MCF 10A (cell line): ENCODE data around the gene ZFP36. TPM values are rescaled to one million over a fixed set of nuclear protein-coding genes. Genes with fewer than 3 reads are reported as not detected.
A peak's percentile ranks its signal among the peaks of the same experiment; 100 is the strongest.

ENCODE experiments used
- BruUV-seq: library from RNA; stranded (reverse); fragments of 400-500 nt; replicated peaks from 2 replicates; lab custom pipeline; 2021; lab: Mats Ljungman, UMichigan
- CTCF ChIA-PET: fragments of 300-600 bp; sonication (Branson Sonifier 250); formaldehyde crosslinking; extraction: SDS; loops from one replicate; lab custom pipeline; 2021; ENCODE audit warnings: antibody characterized with exemption, inconsistent platforms; lab: Yijun Ruan, JAX
- POLR2A ChIA-PET: fragments of 300-600, 350-650 bp; sonication (Branson Sonifier 250); formaldehyde crosslinking; extraction: SDS; loops from one replicate; lab custom pipeline; 2020; ENCODE audit warnings: antibody characterized with exemption, inconsistent platforms; lab: Yijun Ruan, JAX
- DNase-seq: peaks from one replicate; pipeline ENCODE4 v3.0.0-alpha.2; 2018; ENCODE audit not compliant: unreplicated experiment
- H3K27ac Mint-ChIP-seq: one replicate; pipeline ENCODE4 v1.8.0; 2022; ENCODE audit warnings: mild to moderate bottlenecking, low read depth, mixed read lengths; ENCODE audit not compliant: unreplicated experiment
- H3K27me3 Mint-ChIP-seq: one replicate; pipeline ENCODE4 v1.8.0; 2022; ENCODE audit warnings: mixed read lengths; ENCODE audit not compliant: insufficient read depth, unreplicated experiment
- H3K36me3 Mint-ChIP-seq: one replicate; pipeline ENCODE4 v1.8.0; 2022; ENCODE audit warnings: mild to moderate bottlenecking, moderate library complexity, mixed read lengths; ENCODE audit not compliant: insufficient read depth, unreplicated experiment
- H3K4me1 Mint-ChIP-seq: one replicate; pipeline ENCODE4 v1.8.0; 2022; ENCODE audit warnings: mixed read lengths; ENCODE audit not compliant: insufficient read depth, unreplicated experiment
- H3K4me3 Mint-ChIP-seq: one replicate; pipeline ENCODE4 v1.8.0; 2022; ENCODE audit warnings: mild to moderate bottlenecking, moderate library complexity, mixed read lengths; ENCODE audit not compliant: unreplicated experiment
- H3K9me3 Mint-ChIP-seq: one replicate; pipeline ENCODE4 v1.8.0; 2022; ENCODE audit warnings: mixed read lengths; ENCODE audit not compliant: unreplicated experiment
- CTCF ChIP-seq: fragments of 200-600 bp; IDR thresholded peaks from one replicate; pipeline ENCODE4 v1.8.0; 2022; ENCODE audit warnings: antibody characterized with exemption, mild to moderate bottlenecking; ENCODE audit not compliant: unreplicated experiment
- intact Hi-C: fragments of 100-400 bp; cut with micrococcal nuclease; formaldehyde crosslinking; loops from 2 replicates; pipeline ENCODE4 v1.14.1; 2022
- total RNA-seq: library from RNA; stranded (reverse); gene quantifications from 2 replicates; pipeline ENCODE4 v1.2.3, GENCODE V29; 2022

Gene ZFP36
- total RNA-seq, 1 experiment from 2014 or later: 98.4 TPM

GRCh38 chr19:39430675-39431593 lies 24.3 kb downstream of the ZFP36 start:
- TSS peak; percentile 49 for BruUV-seq
- peak; percentile 98 for DNase-seq
- no peak for TF ChIP-seq CTCF
- H3K4me1 Mint-ChIP-seq: no peaks in the 10 kb centered on the region
- intact Hi-C loops: loop anchor here (2.0 kb wide), 1 partner anchor 40 kb away; the partner anchor contains the start of genes MED29 and PAF1
- H3K9me3 Mint-ChIP-seq: no peaks in the 10 kb centered on the region
- ChIA-PET POLR2A (interaction anchor here (0.8 to 5.1 kb wide), 6 partner anchors 14 to 40 kb away, joined by 5 to 42 read pairs (median 8); partner anchors contain the start of genes MED29, PAF1, PLEKHG2 and SUPT5H), CTCF (no interaction called here)
- peak overlapping the region; percentile 38 for H3K4me3 Mint-ChIP-seq
- peak overlapping the region; percentile 71 for H3K27ac Mint-ChIP-seq
- H3K27me3 Mint-ChIP-seq: no peaks in the 10 kb centered on the region
- H3K36me3 Mint-ChIP-seq: peaks cover 61% of the 10 kb centered on the region

- intact Hi-C loops: no loop called here
- H3K9me3 Mint-ChIP-seq: no peaks in the 10 kb centered on the region
- no peak for TF ChIP-seq CTCF
- no peaks in the 10 kb centered on the region for H3K27me3 Mint-ChIP-seq
- POLR2A ChIA-PET: interaction anchor here (0.6 to 5.1 kb wide), 9 partner anchors 12 to 620 kb away, joined by 3 to 42 read pairs (median 7); partner anchors contain the start of genes MED29, PAF1, PLEKHG2 and ZFP36
- peaks cover 8% of the 10 kb centered on the region for H3K4me1 Mint-ChIP-seq
- no TSS peak for BruUV-seq
- CTCF ChIA-PET: interaction anchor here (0.6 to 0.8 kb wide), 6 partner anchors 8 to 465 kb away, joined by 3 to 4 read pairs (median 3); no protein-coding TSS in a partner anchor
- no peak overlapping the region for H3K27ac Mint-ChIP-seq
- H3K4me3 Mint-ChIP-seq: no peak overlapping the region
- DNase-seq: no peak
- H3K36me3 Mint-ChIP-seq: peaks cover 65% of the 10 kb centered on the region
Observed at GRCh38 chr19:39432677-39433025, 26.0 kb downstream of the ZFP36 start.

- intact Hi-C loops: no loop called here
- Mint-ChIP-seq H3K27ac (no peak overlapping the region), H3K36me3 (peaks cover 65% of the 10 kb centered on the region), H3K27me3 (no peaks in the 10 kb centered on the region), H3K4me3 (peak overlapping the region; percentile 81), H3K9me3 (no peaks in the 10 kb centered on the region), H3K4me1 (peaks cover 8% of the 10 kb centered on the region)
- CTCF ChIA-PET: interaction anchor here (0.6 to 1.3 kb wide), 2 partner anchors 12 to 22 kb away, joined by 3 read pairs; partner anchors contain the start of gene PLEKHG2
- DNase-seq: no peak
- no TSS peak for BruUV-seq
- POLR2A ChIA-PET: interaction anchor here (0.9 to 5.1 kb wide), 8 partner anchors 11 to 43 kb away, joined by 3 to 42 read pairs (median 10); partner anchors contain the start of genes PAF1, PLEKHG2, SUPT5H and ZFP36
- TF ChIP-seq CTCF: no peak
Observed at GRCh38 chr19:39433480-39434079, 26.9 kb downstream of the ZFP36 start.
